Astrocyte (in vitro differentiated cells and primary cell): ENCODE data around the gene CLIC6. TPM values are rescaled to one million over a fixed set of nuclear protein-coding genes. Genes with fewer than 3 reads are reported as not detected.
A peak's percentile ranks its signal among the peaks of the same experiment; 100 is the strongest.

Experiments
- DNase-seq: peaks from one replicate; pipeline ENCODE4 v3.0.0-alpha.2; 2010; ENCODE audit warnings: low read depth
- FAIRE-seq: peaks from 2 replicates; lab custom pipeline; 2011; peaks lifted over from hg19 to GRCh38; lab: Jason Lieb, UNC
- H2AFZ ChIP-seq: 2 replicates; pipeline ENCODE4 v1.6.0; 2012; ENCODE audit warnings: low read depth, low read length, inconsistent platforms
- H3K27ac ChIP-seq: 2 replicates; pipeline ENCODE4 v1.5.1; 2011; ENCODE audit warnings: low read depth, low read length, inconsistent platforms
- H3K27me3 ChIP-seq: 2 replicates; pipeline ENCODE4 v1.6.0; 2011; ENCODE audit warnings: low read length, inconsistent platforms; ENCODE audit not compliant: insufficient read depth
- H3K36me3 ChIP-seq: 2 replicates; pipeline ENCODE4 v1.5.1; 2011; ENCODE audit warnings: low read length, inconsistent platforms; ENCODE audit not compliant: insufficient read depth
- H3K4me1 ChIP-seq: 2 replicates; pipeline ENCODE4 v1.5.1; 2011; ENCODE audit warnings: low read length, inconsistent platforms; ENCODE audit not compliant: insufficient read depth
- H3K4me2 ChIP-seq: 2 replicates; pipeline ENCODE4 v1.6.0; 2012; ENCODE audit warnings: low read length, inconsistent platforms
- H3K4me3 ChIP-seq: 2 replicates; pipeline ENCODE4 v1.5.1; 2011; ENCODE audit warnings: low read depth, mild to moderate bottlenecking, low read length, inconsistent platforms; ENCODE audit not compliant: insufficient read depth
- H3K79me2 ChIP-seq: 2 replicates; pipeline ENCODE4 v1.6.0; 2012; ENCODE audit warnings: mild to moderate bottlenecking, low read length, inconsistent platforms; ENCODE audit not compliant: insufficient read depth
- H3K9ac ChIP-seq: 2 replicates; pipeline ENCODE4 v1.6.0; 2012; ENCODE audit warnings: mild to moderate bottlenecking, low read length, inconsistent platforms
- H3K9me3 ChIP-seq: 2 replicates; pipeline ENCODE4 v1.5.1; 2012; ENCODE audit warnings: low read depth, mild to moderate bottlenecking, low read length, inconsistent platforms; ENCODE audit not compliant: insufficient read depth
- H4K20me1 ChIP-seq: 2 replicates; pipeline ENCODE4 v1.6.0; 2012; ENCODE audit warnings: low read length, inconsistent platforms; ENCODE audit not compliant: insufficient read depth
- H3K27ac Mint-ChIP-seq: one replicate; pipeline ENCODE4 v1.8.0; 2021; ENCODE audit warnings: mild to moderate bottlenecking, mixed read lengths; ENCODE audit not compliant: unreplicated experiment
- H3K27me3 Mint-ChIP-seq: one replicate; pipeline ENCODE4 v1.8.0; 2021; ENCODE audit warnings: low read depth, mixed read lengths; ENCODE audit not compliant: unreplicated experiment
- H3K36me3 Mint-ChIP-seq: one replicate; pipeline ENCODE4 v1.8.0; 2021; ENCODE audit warnings: low read depth, mixed read lengths; ENCODE audit not compliant: unreplicated experiment
- H3K4me1 Mint-ChIP-seq: one replicate; pipeline ENCODE4 v1.8.0; 2021; ENCODE audit warnings: low read depth, mixed read lengths; ENCODE audit not compliant: unreplicated experiment
- H3K4me3 Mint-ChIP-seq: one replicate; pipeline ENCODE4 v1.8.0; 2021; ENCODE audit warnings: mild to moderate bottlenecking, moderate library complexity, mixed read lengths; ENCODE audit not compliant: unreplicated experiment
- H3K9me3 Mint-ChIP-seq: one replicate; pipeline ENCODE4 v1.8.0; 2021; ENCODE audit warnings: mild to moderate bottlenecking, mixed read lengths; ENCODE audit not compliant: unreplicated experiment
- CTCF ChIP-seq: IDR thresholded peaks from 2 replicates; pipeline ENCODE4 v1.5.1; 2011; ENCODE audit warnings: low read depth, mild to moderate bottlenecking, inconsistent platforms, low read length, moderate library complexity; ENCODE audit not compliant: insufficient read depth
- EZH2 ChIP-seq: IDR thresholded peaks from 2 replicates; pipeline ENCODE4 v1.6.1; 2012; ENCODE audit warnings: mild to moderate bottlenecking, low read length, inconsistent platforms; ENCODE audit not compliant: insufficient read depth
- total RNA-seq: library from RNA; stranded (reverse); gene quantifications from 2 replicates; pipeline ENCODE4 v1.2.1, GENCODE V29; 2021

Gene CLIC6
- total RNA-seq, 1 donor from 2014 or later: 0.30 TPM

DNA sequence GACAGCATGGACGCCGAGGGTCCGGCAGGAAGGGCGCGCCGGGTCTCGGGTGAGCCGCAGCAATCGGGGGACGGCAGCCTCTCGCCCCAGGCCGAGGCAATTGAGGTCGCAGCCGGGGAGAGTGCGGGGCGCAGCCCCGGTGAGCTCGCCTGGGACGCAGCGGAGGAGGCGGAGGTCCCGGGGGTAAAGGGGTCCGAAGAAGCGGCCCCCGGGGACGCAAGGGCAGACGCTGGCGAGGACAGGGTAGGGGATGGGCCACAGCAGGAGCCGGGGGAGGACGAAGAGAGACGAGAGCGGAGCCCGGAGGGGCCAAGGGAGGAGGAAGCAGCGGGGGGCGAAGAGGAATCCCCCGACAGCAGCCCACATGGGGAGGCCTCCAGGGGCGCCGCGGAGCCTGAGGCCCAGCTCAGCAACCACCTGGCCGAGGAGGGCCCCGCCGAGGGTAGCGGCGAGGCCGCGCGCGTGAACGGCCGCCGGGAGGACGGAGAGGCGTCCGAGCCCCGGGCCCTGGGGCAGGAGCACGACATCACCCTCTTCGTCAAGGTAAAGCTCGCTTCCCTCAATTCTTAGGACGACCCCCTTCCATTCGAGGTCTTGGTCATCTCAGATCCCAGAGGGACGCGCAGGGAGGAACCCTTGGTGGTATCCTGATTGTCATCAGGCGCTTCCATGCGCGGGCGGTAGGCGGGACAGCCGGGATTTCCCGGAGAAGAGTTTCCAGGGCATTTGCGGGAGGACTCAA is 1.6 kb downstream of the CLIC6 start:
- Histone ChIP-seq H3K79me2 (no peaks in the 10 kb centered on the region), H3K4me3 (peak overlapping the region; percentile 28), H4K20me1 (no peaks in the 10 kb centered on the region), H3K36me3 (no peaks in the 10 kb centered on the region), H3K27ac (no peak overlapping the region), H2AFZ (peak overlapping the region; percentile 63), H3K4me1 (no peaks in the 10 kb centered on the region), H3K4me2 (peak overlapping the region; percentile 77), H3K27me3 (peaks cover 81% of the 10 kb centered on the region), H3K9ac (no peak overlapping the region), H3K9me3 (no peaks in the 10 kb centered on the region)
- TF ChIP-seq EZH2 (peak; percentile 100), CTCF (no peak)
- FAIRE-seq (no peak), DNase-seq (no peak)
- no peak overlapping the region for H3K4me3 Mint-ChIP-seq
- no peaks in the 10 kb centered on the region for H3K36me3 Mint-ChIP-seq
- peaks cover 4% of the 10 kb centered on the region for H3K4me1 Mint-ChIP-seq
- no peak overlapping the region for H3K27ac Mint-ChIP-seq
- H3K9me3 Mint-ChIP-seq: peaks cover 4% of the 10 kb centered on the region
- H3K27me3 Mint-ChIP-seq: peaks cover 57% of the 10 kb centered on the region

GRCh38 chr21:34670962-34671348 is 2.2 kb downstream of the CLIC6 start:
- Histone ChIP-seq H3K4me3 (no peak overlapping the region), H2AFZ (peak overlapping the region; percentile 63), H3K79me2 (no peaks in the 10 kb centered on the region), H3K4me1 (no peaks in the 10 kb centered on the region), H3K9ac (no peak overlapping the region), H3K27me3 (peaks cover 81% of the 10 kb centered on the region), H3K27ac (no peak overlapping the region), H3K9me3 (no peaks in the 10 kb centered on the region), H3K4me2 (peak overlapping the region; percentile 77), H4K20me1 (no peaks in the 10 kb centered on the region), H3K36me3 (no peaks in the 10 kb centered on the region)
- DNase-seq (no peak), FAIRE-seq (no peak)
- Mint-ChIP-seq H3K27me3 (peaks cover 56% of the 10 kb centered on the region), H3K36me3 (no peaks in the 10 kb centered on the region), H3K9me3 (peaks cover 3% of the 10 kb centered on the region), H3K4me3 (no peak overlapping the region), H3K27ac (no peak overlapping the region), H3K4me1 (peaks cover 4% of the 10 kb centered on the region)
- TF ChIP-seq EZH2 (no peak), CTCF (no peak)

- Mint-ChIP-seq H3K27ac (no peak overlapping the region), H3K27me3 (peaks cover 57% of the 10 kb centered on the region), H3K36me3 (no peaks in the 10 kb centered on the region), H3K4me1 (peaks cover 4% of the 10 kb centered on the region), H3K9me3 (peaks cover 3% of the 10 kb centered on the region), H3K4me3 (no peak overlapping the region)
- no peak overlapping the region for H3K9ac ChIP-seq
- H2AFZ ChIP-seq: no peak overlapping the region
- DNase-seq (no peak), FAIRE-seq (no peak)
- H3K4me2 ChIP-seq: no peak overlapping the region
- no peaks in the 10 kb centered on the region for H3K4me1 ChIP-seq
- no peaks in the 10 kb centered on the region for H4K20me1 ChIP-seq
- no peaks in the 10 kb centered on the region for H3K36me3 ChIP-seq
- no peak for TF ChIP-seq EZH2
- TF ChIP-seq CTCF: no peak
- H3K9me3 ChIP-seq: no peaks in the 10 kb centered on the region
- peaks cover 84% of the 10 kb centered on the region for H3K27me3 ChIP-seq
- no peak overlapping the region for H3K4me3 ChIP-seq
- H3K79me2 ChIP-seq: no peaks in the 10 kb centered on the region
- no peak overlapping the region for H3K27ac ChIP-seq
Observed at GRCh38 chr21:34671462-34671861, 2.7 kb downstream of the CLIC6 start.
